ENCODE measurements around the gene NEXN. TPM values are rescaled to one million over a fixed set of nuclear protein-coding genes. Genes with fewer than 3 reads are reported as not detected.

The NEXN gene
- total RNA-seq, 4 donors from 2014 or later = 0.76 to 34.1 (median 8.2) TPM

DNA sequence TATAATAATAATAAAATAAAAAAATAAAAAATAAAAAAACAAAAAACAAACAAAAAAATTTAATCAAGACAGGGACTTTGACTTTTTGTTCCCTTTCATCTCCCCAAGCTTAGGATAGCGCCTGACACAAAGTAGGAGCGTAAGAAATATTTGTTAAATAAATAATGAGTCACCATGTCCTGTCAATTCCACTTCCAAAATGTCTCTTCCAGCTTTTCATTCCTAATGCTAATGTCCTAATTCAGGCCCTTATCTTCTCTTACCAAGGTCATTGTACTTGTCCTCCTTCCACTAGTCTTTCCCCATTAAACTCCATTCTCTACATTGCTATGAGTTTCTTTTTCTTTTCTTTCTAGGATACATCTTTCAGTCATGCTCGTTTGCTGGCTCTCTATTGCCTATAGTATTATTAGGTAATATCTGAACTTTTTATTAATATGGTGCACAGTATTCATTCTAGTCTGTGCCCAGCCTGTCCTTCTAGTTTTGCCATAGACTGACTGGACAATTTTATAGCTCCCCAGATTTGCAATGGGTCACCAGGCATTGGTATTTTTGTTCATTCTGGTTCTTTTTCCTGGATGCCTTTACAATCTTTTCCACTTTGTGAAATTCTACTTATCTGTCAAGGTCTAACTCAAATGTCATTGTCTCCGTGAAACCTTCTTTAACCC lies 11.4 kb downstream of the NEXN start:
- H3K4me1 ChIP-seq = peaks cover 0 to 11% (median 0%) of the 10 kb centered on the region in 3 donors
- H3K4me3 ChIP-seq = no peak overlapping the region
- H3K27ac ChIP-seq = peak overlapping the region in 1 of 4 donors; percentile 3
- H3K36me3 ChIP-seq = no peaks in the 10 kb centered on the region
- no peak for DNase-seq
- intact Hi-C loops (cut with DNase I) = no loop called here
- no peaks in the 10 kb centered on the region for H3K9me3 ChIP-seq
- TF ChIP-seq, protein P1, sequence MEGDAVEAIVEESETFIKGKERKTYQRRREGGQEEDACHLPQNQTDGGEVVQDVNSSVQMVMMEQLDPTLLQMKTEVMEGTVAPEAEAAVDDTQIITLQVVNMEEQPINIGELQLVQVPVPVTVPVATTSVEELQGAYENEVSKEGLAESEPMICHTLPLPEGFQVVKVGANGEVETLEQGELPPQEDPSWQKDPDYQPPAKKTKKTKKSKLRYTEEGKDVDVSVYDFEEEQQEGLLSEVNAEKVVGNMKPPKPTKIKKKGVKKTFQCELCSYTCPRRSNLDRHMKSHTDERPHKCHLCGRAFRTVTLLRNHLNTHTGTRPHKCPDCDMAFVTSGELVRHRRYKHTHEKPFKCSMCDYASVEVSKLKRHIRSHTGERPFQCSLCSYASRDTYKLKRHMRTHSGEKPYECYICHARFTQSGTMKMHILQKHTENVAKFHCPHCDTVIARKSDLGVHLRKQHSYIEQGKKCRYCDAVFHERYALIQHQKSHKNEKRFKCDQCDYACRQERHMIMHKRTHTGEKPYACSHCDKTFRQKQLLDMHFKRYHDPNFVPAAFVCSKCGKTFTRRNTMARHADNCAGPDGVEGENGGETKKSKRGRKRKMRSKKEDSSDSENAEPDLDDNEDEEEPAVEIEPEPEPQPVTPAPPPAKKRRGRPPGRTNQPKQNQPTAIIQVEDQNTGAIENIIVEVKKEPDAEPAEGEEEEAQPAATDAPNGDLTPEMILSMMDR (IDR thresholded peaks at IDR 0.05) = no peak
- no peak for TF ChIP-seq POLR2A (IDR thresholded peaks at IDR 0.05)
- H3K27me3 ChIP-seq = no peaks in the 10 kb centered on the region
- WGBS, 2 donors = 50 to 69% methylated on average over 4 of the region's 4 CpGs

DNA sequence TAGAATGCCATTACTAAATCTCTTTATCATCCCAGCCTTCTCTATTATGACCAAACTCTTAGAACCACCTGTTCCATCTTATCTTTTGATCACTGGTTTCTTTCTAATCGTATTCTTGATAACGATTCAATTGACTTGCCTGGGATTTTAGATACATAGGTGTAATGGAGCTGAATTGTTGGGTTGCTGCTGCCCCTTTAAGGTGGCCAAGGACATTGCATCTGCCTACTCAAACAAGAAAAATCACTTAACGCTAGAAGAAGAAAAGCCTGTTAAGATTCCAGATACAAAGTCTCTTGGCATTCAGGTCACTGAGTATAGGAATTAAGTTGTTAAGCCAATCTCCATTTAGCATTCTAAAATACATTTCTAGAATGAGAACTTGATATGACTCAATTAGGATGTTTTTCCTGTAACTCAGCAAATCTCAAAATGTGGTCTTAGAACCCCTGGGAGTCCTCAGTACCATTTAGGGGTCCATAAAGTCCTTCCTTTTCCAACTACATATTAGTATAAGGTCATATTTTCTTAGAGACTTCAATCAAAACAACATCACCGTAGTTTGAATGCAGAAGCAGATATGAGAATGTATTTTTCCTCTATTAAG lies 12.4 kb downstream of the NEXN start:
- Histone ChIP-seq H3K4me3 (peak overlapping the region in 1 of 4 donors; percentile 18), H3K9me3 (no peaks in the 10 kb centered on the region), H3K36me3 (no peaks in the 10 kb centered on the region), H3K4me1 (peaks cover 0 to 11% (median 0%) of the 10 kb centered on the region in 3 donors), H3K27me3 (no peaks in the 10 kb centered on the region), H3K27ac (no peak overlapping the region)
- DNase-seq = no peak
- 10 to 29% methylated on average over 4 of the region's 4 CpGs for WGBS, 2 donors
- intact Hi-C loops (cut with DNase I) = no loop called here
- TF ChIP-seq, protein P1 (IDR thresholded peaks at IDR 0.05) = peak in 5 of 6 experiments; percentile 35 to 65 (median 40)
- TF ChIP-seq POLR2A (IDR thresholded peaks at IDR 0.05) = no peak

GRCh38 chr1:77905603-77906002 lies 17.2 kb downstream of the NEXN start:
- H3K4me1 ChIP-seq = peaks cover 0 to 1% (median 0%) of the 10 kb centered on the region in 3 donors
- no peaks in the 10 kb centered on the region for H3K9me3 ChIP-seq
- intact Hi-C loops (cut with DNase I) = no loop called here
- H3K27me3 ChIP-seq = no peaks in the 10 kb centered on the region
- WGBS, 2 donors = 50 to 73% methylated on average over 1 of the region's 1 CpG
- TF ChIP-seq POLR2A (IDR thresholded peaks at IDR 0.05) = no peak
- TF ChIP-seq, protein P1 (IDR thresholded peaks at IDR 0.05) = no peak
- no peak overlapping the region for H3K4me3 ChIP-seq
- no peak overlapping the region for H3K27ac ChIP-seq
- no peak for DNase-seq
- no peaks in the 10 kb centered on the region for H3K36me3 ChIP-seq

DNA sequence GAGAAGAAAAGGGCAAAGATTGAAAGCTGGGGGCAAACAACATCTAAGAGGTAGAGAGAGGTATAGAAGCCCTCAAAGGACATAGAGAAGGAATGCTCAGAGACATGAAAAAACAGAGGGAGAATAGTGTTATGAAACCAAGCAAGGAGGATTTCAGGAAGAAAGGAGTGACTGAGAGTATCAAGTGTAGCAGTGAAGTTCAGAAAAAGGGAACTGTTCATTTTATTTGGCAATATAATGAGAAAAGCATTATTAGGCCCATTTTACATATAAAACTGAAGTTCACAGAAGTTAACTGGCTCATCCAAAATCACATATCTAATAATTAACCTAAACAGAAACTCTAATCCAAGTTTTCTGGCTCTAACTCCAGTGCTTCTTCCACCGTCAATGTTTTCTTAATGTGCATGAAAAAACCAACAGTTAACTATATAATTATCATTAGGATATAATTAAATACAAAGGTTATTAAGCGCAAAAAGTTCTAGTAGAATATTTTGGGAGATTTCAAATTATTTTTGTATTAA lies 17.7 kb downstream of the NEXN start:
- H3K9me3 ChIP-seq = no peaks in the 10 kb centered on the region
- 82 to 88% methylated on average over 2 of the region's 2 CpGs for WGBS, 2 donors
- no peak for DNase-seq

GRCh38 chr1:77906624-77907023 lies 18.2 kb downstream of the NEXN start:
- intact Hi-C loops (cut with DNase I) = no loop called here
- TF ChIP-seq, protein P1 (IDR thresholded peaks at IDR 0.05) = no peak
- TF ChIP-seq POLR2A (IDR thresholded peaks at IDR 0.05) = no peak

More for the DNA sequence above, 17.7 kb downstream of the NEXN start:
- no peaks in the 10 kb centered on the region for H3K4me1 ChIP-seq
- intact Hi-C loops (cut with DNase I) = no loop called here
- no peaks in the 10 kb centered on the region for H3K27me3 ChIP-seq
- H3K4me3 ChIP-seq = no peak overlapping the region
- H3K27ac ChIP-seq = no peak overlapping the region
- TF ChIP-seq, protein P1 (IDR thresholded peaks at IDR 0.05) = no peak
- TF ChIP-seq POLR2A (IDR thresholded peaks at IDR 0.05) = no peak
- no peaks in the 10 kb centered on the region for H3K36me3 ChIP-seq

More at GRCh38 chr1:77906624-77907023, 18.2 kb downstream of the NEXN start:
- Histone ChIP-seq H3K36me3 (no peaks in the 10 kb centered on the region), H3K27me3 (no peaks in the 10 kb centered on the region), H3K4me3 (no peak overlapping the region), H3K9me3 (no peaks in the 10 kb centered on the region), H3K27ac (no peak overlapping the region), H3K4me1 (no peaks in the 10 kb centered on the region)
- no peak for DNase-seq
- 90 to 100% methylated on average over 1 of the region's 1 CpG for WGBS, 2 donors
